ENCODE results near the gene HNF1A.

The HNF1A gene

GRCh38 chr12:121005346-121005815 lies 27.0 kb downstream of the HNF1A start:
- DNase-seq (ENCODE audit: low read depth in 1 of 2, low spot score in 1 of 2) = peak in 1 of 2 experiments; percentile 57

GRCh38 chr12:121008347-121009098 lies 30.2 kb downstream of the HNF1A start:
- H3K27ac ChIP-seq (replicated peaks) = no peak overlapping the region
- TF ChIP-seq CTCF (IDR thresholded peaks at IDR 0.05; ENCODE audit: insufficient read depth, low read length) (no peak), SPI1 (IDR thresholded peaks at IDR 0.05; ENCODE audit: borderline replicate concordance, low read depth) (no peak), GABPA (IDR thresholded peaks at IDR 0.05; ENCODE audit: low read depth) (no peak), POLR2AphosphoS5 (IDR thresholded peaks at IDR 0.05; ENCODE audit: low read depth) (no peak), REST (IDR thresholded peaks at IDR 0.05; ENCODE audit: insufficient replicate concordance, low read depth) (no peak)
- H3K4me3 ChIP-seq (replicated peaks; ENCODE audit: insufficient read depth, low read length) = no peak overlapping the region
- no peaks in the 10 kb centered on the region for H3K27me3 ChIP-seq (ENCODE audit: insufficient read depth, poor library complexity, severe bottlenecking)
- no peak for DNase-seq (ENCODE audit: low read depth in 1 of 2, low spot score in 1 of 2)

More at GRCh38 chr12:121005346-121005815, 27.0 kb downstream of the HNF1A start:
- Histone ChIP-seq H3K27ac (replicated peaks) (no peak overlapping the region), H3K27me3 (ENCODE audit: insufficient read depth, poor library complexity, severe bottlenecking) (no peaks in the 10 kb centered on the region), H3K4me3 (replicated peaks; ENCODE audit: insufficient read depth, low read length) (no peak overlapping the region)
- TF ChIP-seq POLR2AphosphoS5 (IDR thresholded peaks at IDR 0.05; ENCODE audit: low read depth) (no peak), CTCF (IDR thresholded peaks at IDR 0.05; ENCODE audit: insufficient read depth, low read length) (peak; percentile 61)

- DNase-seq (ENCODE audit: low read depth in 1 of 2, low spot score in 1 of 2) = peak in 1 of 2 experiments; percentile 34
- H3K27me3 ChIP-seq (ENCODE audit: insufficient read depth, poor library complexity, severe bottlenecking) = no peaks in the 10 kb centered on the region
- TF ChIP-seq GABPA (IDR thresholded peaks at IDR 0.05; ENCODE audit: low read depth) = no peak
- TF ChIP-seq REST (IDR thresholded peaks at IDR 0.05; ENCODE audit: insufficient replicate concordance, low read depth) = no peak
- no peak for TF ChIP-seq SPI1 (IDR thresholded peaks at IDR 0.05; ENCODE audit: borderline replicate concordance, low read depth)
- TF ChIP-seq CTCF (IDR thresholded peaks at IDR 0.05; ENCODE audit: insufficient read depth, low read length) = peak; percentile 18
- no peak for TF ChIP-seq POLR2AphosphoS5 (IDR thresholded peaks at IDR 0.05; ENCODE audit: low read depth)
Observed at GRCh38 chr12:121009741-121010140, 31.4 kb downstream of the HNF1A start.

More at GRCh38 chr12:121009741-121010140, 31.4 kb downstream of the HNF1A start:
- Histone ChIP-seq H3K27ac (replicated peaks) (no peak overlapping the region), H3K4me3 (replicated peaks; ENCODE audit: insufficient read depth, low read length) (no peak overlapping the region)

All from HL-60 (cell line).